CD14-positive monocyte (primary cell): ENCODE measurements around the gene DVL3. TPM values are rescaled to one million over a fixed set of nuclear protein-coding genes. Genes with fewer than 3 reads are reported as not detected.

Experiments used
- DNase-seq, 3 donors: peaks; one replicate each; pipeline ENCODE4 v3.0.0-alpha.2; 2011 to 2022
- H2AFZ ChIP-seq: 2 replicates; pipeline ENCODE4 v1.6.0; 2012; ENCODE audit warnings: mild to moderate bottlenecking, low read depth, low read length, inconsistent platforms; ENCODE audit not compliant: insufficient read depth, poor library complexity, severe bottlenecking
- H3K27ac ChIP-seq, 2 donors: 1 replicate in 1 of 2; 2 replicates in 1 of 2; pipeline ENCODE4 v1.5.1; 2012 to 2013; ENCODE audit warnings: low read length in 2 of 2, control low read depth in 1 of 2, inconsistent platforms in 1 of 2, low read depth in 1 of 2, mild to moderate bottlenecking in 1 of 2
- H3K27me3 ChIP-seq, 2 donors: one replicate each; pipeline versions ENCODE4 v1.6.0 to v1.6.1; 2011 to 2013; ENCODE audit warnings: low read length in 2 of 2; ENCODE audit not compliant: control insufficient read depth in 2 of 2, insufficient read depth in 2 of 2
- H3K36me3 ChIP-seq, 2 donors: replicated peaks in 1 of 2; 1 replicate in 1 of 2; 2 replicates in 1 of 2; pipeline versions ENCODE4 v1.5.1 to v1.6.1; 2012 to 2013; ENCODE audit warnings: low read length in 2 of 2, control low read depth in 1 of 2, inconsistent platforms in 1 of 2, mild to moderate bottlenecking in 1 of 2; ENCODE audit not compliant: insufficient read depth in 2 of 2, control insufficient read depth in 1 of 2
- H3K4me1 ChIP-seq, 2 donors: 1 replicate in 1 of 2; 2 replicates in 1 of 2; pipeline versions ENCODE4 v1.5.1 to v1.6.1; 2012 to 2013; ENCODE audit warnings: low read length in 2 of 2, control low read depth in 1 of 2, inconsistent platforms in 1 of 2, mild to moderate bottlenecking in 1 of 2, moderate library complexity in 1 of 2; ENCODE audit not compliant: insufficient read depth in 2 of 2, control insufficient read depth in 1 of 2
- H3K4me2 ChIP-seq: replicated peaks from 2 replicates; pipeline ENCODE3; 2012; ENCODE audit warnings: low read length, moderate library complexity, mild to moderate bottlenecking; ENCODE audit not compliant: poor library complexity, severe bottlenecking; ENCODE audit errors: extremely low read depth
- H3K4me3 ChIP-seq, 3 experiments: fragments of 200-600 bp in 1 of 3; sonication (generic) in 1 of 3; replicated peaks in 1 of 3; 1 replicate in 2 of 3; 2 replicates in 1 of 3; pipeline ENCODE4 v1.5.1; 2011 to 2013; ENCODE audit warnings: low read length in 3 of 3, mild to moderate bottlenecking in 3 of 3, control low read depth in 2 of 3, low read depth in 2 of 3, inconsistent platforms in 1 of 3, moderate library complexity in 1 of 3
- H3K79me2 ChIP-seq: 2 replicates; pipeline ENCODE4 v1.6.0; 2012; ENCODE audit warnings: mild to moderate bottlenecking, control low read depth, inconsistent platforms, low read length, moderate library complexity; ENCODE audit not compliant: insufficient read depth
- H3K9ac ChIP-seq: 2 replicates; pipeline ENCODE4 v1.6.0; 2017; ENCODE audit warnings: low read length, mild to moderate bottlenecking; ENCODE audit not compliant: insufficient read depth, poor library complexity, severe bottlenecking
- H3K9me3 ChIP-seq, 2 donors: replicated peaks in 1 of 2; 1 replicate in 1 of 2; 2 replicates in 1 of 2; pipeline versions ENCODE4 v1.5.1 to v1.6.1; 2012 to 2013; ENCODE audit warnings: low read length in 2 of 2, control low read depth in 1 of 2; ENCODE audit not compliant: control insufficient read depth in 1 of 2, insufficient read depth in 1 of 2
- H4K20me1 ChIP-seq: 2 replicates; pipeline ENCODE4 v1.6.0; 2012; ENCODE audit warnings: mild to moderate bottlenecking, low read length, control low read depth, moderate library complexity; ENCODE audit not compliant: insufficient read depth
- H3K27ac Mint-ChIP-seq, 7 donors: one replicate each; pipeline ENCODE4 v1.8.0; 2020; ENCODE audit warnings: mild to moderate bottlenecking in 7 of 7, mixed read lengths in 7 of 7, moderate library complexity in 6 of 7, inconsistent platforms in 2 of 7
- H3K27me3 Mint-ChIP-seq, 3 donors: one replicate each; pipeline ENCODE4 v1.8.0; 2021 to 2022; ENCODE audit warnings: low read depth in 3 of 3, mild to moderate bottlenecking in 3 of 3, mixed read lengths in 3 of 3, moderate library complexity in 3 of 3, inconsistent platforms in 1 of 3
- H3K36me3 Mint-ChIP-seq, 2 donors: one replicate each; pipeline ENCODE4 v1.8.0; 2020; ENCODE audit warnings: mixed read lengths in 2 of 2, inconsistent platforms in 1 of 2, mild to moderate bottlenecking in 1 of 2
- H3K4me1 Mint-ChIP-seq: one replicate; pipeline ENCODE4 v1.8.0; 2020; ENCODE audit warnings: mild to moderate bottlenecking, mixed read lengths
- H3K4me3 Mint-ChIP-seq, 2 donors: one replicate each; pipeline ENCODE4 v1.8.0; 2020; ENCODE audit warnings: mild to moderate bottlenecking in 2 of 2, mixed read lengths in 2 of 2, moderate library complexity in 1 of 2
- H3K9me3 Mint-ChIP-seq, 7 donors: one replicate each; pipeline ENCODE4 v1.8.0; 2020 to 2022; ENCODE audit warnings: mixed read lengths in 7 of 7, mild to moderate bottlenecking in 6 of 7, moderate library complexity in 6 of 7, inconsistent platforms in 2 of 7
- CTCF ChIP-seq: fragments of 200-600 bp; IDR thresholded peaks from one replicate; pipeline ENCODE4 v1.8.0; 2022; ENCODE audit warnings: antibody characterized with exemption, mild to moderate bottlenecking
- WGBS: methylation state at CpG from one replicate; pipeline ENCODE4 v1.1.5; 2013; ENCODE audit warnings: missing lambda C conversion rate; ENCODE audit not compliant: insufficient coverage; 5-methylcytosine and 5-hydroxymethylcytosine counted together
- intact Hi-C, 2 donors: fragments of 100-400 bp; cut with micrococcal nuclease; formaldehyde crosslinking; loops; one replicate each; pipeline versions ENCODE4 v1.15.0 to v1.15.1; 2023
- polyA plus RNA-seq, 3 donors: library from polyadenylated mRNA; depleted of rRNA in 1 of 3; unstranded in 2 of 3; stranded (reverse) in 1 of 3; fragments of 300-500 nt in 2 of 3; fragments of >200 nt in 1 of 3; fragmentation: Illumina TruSeq in 2 of 3; gene quantifications; 1 replicate in 2 of 3; 2 replicates in 1 of 3; pipeline ENCODE4 v1.2.3, GENCODE V29; 2012 to 2021

Gene DVL3
- polyA plus RNA-seq, 3 donors: 4.5 to 42.1 (median 9.4) TPM

DNA sequence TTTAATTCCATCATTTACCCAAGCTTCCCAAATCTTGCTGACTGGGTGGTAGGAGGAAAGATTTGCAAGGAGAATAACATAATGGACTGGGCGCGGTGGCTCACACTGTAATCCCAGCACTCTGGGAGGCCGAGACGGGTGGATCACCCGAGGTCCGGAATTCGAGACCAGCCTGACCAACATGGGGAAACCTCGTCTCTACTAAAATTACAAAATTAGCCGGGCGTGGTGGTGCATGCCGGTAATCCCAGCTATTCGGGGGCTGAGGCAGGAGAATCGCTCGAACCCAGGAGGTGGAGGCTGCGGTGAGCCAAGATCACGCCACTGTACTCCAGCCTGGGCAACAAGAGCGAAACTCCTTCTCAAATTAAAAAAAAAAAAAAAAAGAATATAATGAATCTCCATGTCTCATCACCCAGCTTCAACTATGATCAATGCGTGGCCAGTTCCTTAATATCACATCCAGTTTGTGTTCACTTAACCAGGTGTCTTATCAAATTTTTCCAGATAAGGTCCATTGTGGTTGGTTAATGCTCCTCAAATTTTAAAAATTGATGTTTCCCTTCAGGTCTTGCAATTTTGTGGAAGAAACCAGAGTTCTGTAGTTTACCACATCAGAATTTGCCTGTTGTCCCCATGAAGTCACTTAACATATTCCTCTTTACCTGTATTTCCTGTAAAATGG is 29.5 kb downstream of the DVL3 start:
- no peak overlapping the region for H3K4me3 ChIP-seq
- Mint-ChIP-seq H3K27me3 (no peaks in the 10 kb centered on the region), H3K27ac (no peak overlapping the region), H3K4me3 (peak overlapping the region in 1 of 2 donors; percentile 97), H3K4me1 (peaks cover 24% of the 10 kb centered on the region), H3K9me3 (no peaks in the 10 kb centered on the region), H3K36me3 (peaks cover 78% of the 10 kb centered on the region in 2 donors)
- peaks cover 17 to 25% of the 10 kb centered on the region in 2 donors for H3K4me1 ChIP-seq
- no peaks in the 10 kb centered on the region for H3K27me3 ChIP-seq
- intact Hi-C loops: loop anchor here (1.0 to 5.0 kb wide), 3 partner anchors 10 to 63 kb away; partner anchors contain the start of genes ALG3 (in 2 of the 2), EEF1AKMT4 (in 2 of the 2) and AP2M1 (in 1 of the 2)
- no CpG with 5 or more reads among the region's 18 CpGs for WGBS
- no peak for DNase-seq
- H2AFZ ChIP-seq: no peak overlapping the region
- no peak overlapping the region for H3K9ac ChIP-seq
- H3K36me3 ChIP-seq: peaks cover 68 to 73% of the 10 kb centered on the region in 2 donors
- H3K4me2 ChIP-seq: no peak overlapping the region
- no peak for TF ChIP-seq CTCF
- no peaks in the 10 kb centered on the region for H3K9me3 ChIP-seq
- peaks cover 36% of the 10 kb centered on the region for H3K79me2 ChIP-seq
- no peak overlapping the region for H3K27ac ChIP-seq
- H4K20me1 ChIP-seq: peaks cover 34% of the 10 kb centered on the region

- H3K4me2 ChIP-seq: peak overlapping the region; percentile 93
- Mint-ChIP-seq H3K4me1 (peaks cover 23% of the 10 kb centered on the region), H3K27me3 (no peaks in the 10 kb centered on the region), H3K4me3 (peak overlapping the region; percentile 97 to 98), H3K36me3 (peaks cover 78% of the 10 kb centered on the region in 2 donors), H3K27ac (peak overlapping the region; percentile 95 to 99 (median 96)), H3K9me3 (no peaks in the 10 kb centered on the region)
- H2AFZ ChIP-seq: peak overlapping the region; percentile 83
- intact Hi-C loops: loop anchor here (1.0 to 5.0 kb wide), 3 partner anchors 11 to 62 kb away; partner anchors contain the start of genes ALG3 (in 2 of the 2), AP2M1 (in 2 of the 2) and EEF1AKMT4 (in 2 of the 2)
- no peaks in the 10 kb centered on the region for H3K9me3 ChIP-seq
- H4K20me1 ChIP-seq: peaks cover 39% of the 10 kb centered on the region
- H3K79me2 ChIP-seq: peaks cover 39% of the 10 kb centered on the region
- no peak for TF ChIP-seq CTCF
- peak overlapping the region; percentile 82 to 89 for H3K27ac ChIP-seq
- 4% methylated on average over 51 of the region's 55 CpGs for WGBS
- H3K9ac ChIP-seq: peak overlapping the region; percentile 75
- peak; percentile 98 to 99 (median 99) for DNase-seq
- peak overlapping the region; percentile 60 to 94 (median 83) for H3K4me3 ChIP-seq
- H3K4me1 ChIP-seq: peaks cover 17 to 25% of the 10 kb centered on the region in 2 donors
- no peaks in the 10 kb centered on the region for H3K27me3 ChIP-seq
- H3K36me3 ChIP-seq: peaks cover 68 to 73% of the 10 kb centered on the region in 2 donors
These were observed 30.4 kb downstream of the DVL3 start for GRCh38 chr3:184185461-184186183.
